A673 (cell line): ENCODE measurements around the gene TRAF1. TPM values are rescaled to one million over a fixed set of nuclear protein-coding genes. Genes with fewer than 3 reads are reported as not detected.

ENCODE experiments used
- BruUV-seq: library from RNA; stranded (reverse); fragments of 400-500 nt; replicated peaks from 2 replicates; lab custom pipeline; 2021; lab: Mats Ljungman, UMichigan
- CTCF ChIA-PET: fragments of 300-600 bp; sonication (Branson Sonifier 250); formaldehyde crosslinking; loops from one replicate; lab custom pipeline; 2022; ENCODE audit warnings: antibody characterized with exemption; lab: Charles Lee
- POLR2A ChIA-PET: fragments of 300-600 bp; sonication (Branson Sonifier 250); formaldehyde crosslinking; loops from one replicate; lab custom pipeline; 2022; ENCODE audit warnings: antibody characterized with exemption; ENCODE audit not compliant: low non-redundant PET; lab: Charles Lee
- DNase-seq: peaks from one replicate; pipeline ENCODE4 v3.0.0-alpha.2; 2015; ENCODE audit warnings: low spot score
- H3K27ac ChIP-seq: fragments of 200-600 bp; sonication (generic); 2 replicates; pipeline ENCODE4 v1.5.1; 2016; ENCODE audit warnings: mixed run types, low read depth, mild to moderate bottlenecking, mixed read lengths, antibody characterized with exemption, low read length; ENCODE audit not compliant: poor library complexity, severe bottlenecking
- H3K27me3 ChIP-seq: fragments of 200-600 bp; sonication (generic); replicated peaks from 2 replicates; pipeline ENCODE4 v1.6.1; 2017; ENCODE audit warnings: mixed run types, low read depth, mild to moderate bottlenecking, mixed read lengths, antibody characterized with exemption, low read length; ENCODE audit not compliant: insufficient read depth, poor library complexity
- H3K36me3 ChIP-seq: fragments of 200-600 bp; sonication (generic); 2 replicates; pipeline ENCODE4 v1.6.1; 2016; ENCODE audit warnings: mixed run types, mild to moderate bottlenecking, mixed read lengths, antibody characterized with exemption, low read length; ENCODE audit not compliant: insufficient read depth, poor library complexity, severe bottlenecking
- H3K4me1 ChIP-seq: fragments of 200-600 bp; sonication (generic); 2 replicates; pipeline ENCODE4 v1.6.1; 2017; ENCODE audit warnings: mixed run types, mild to moderate bottlenecking, mixed read lengths, antibody characterized with exemption, low read length; ENCODE audit not compliant: insufficient read depth, poor library complexity, severe bottlenecking
- H3K4me3 ChIP-seq: fragments of 200-600 bp; sonication (generic); 2 replicates; pipeline ENCODE4 v1.5.1; 2016; ENCODE audit warnings: low read depth, mixed run types, mild to moderate bottlenecking, mixed read lengths, low read length; ENCODE audit not compliant: poor library complexity, severe bottlenecking
- H3K9me3 ChIP-seq: fragments of 200-600 bp; sonication (generic); 2 replicates; pipeline ENCODE4 v1.6.1; 2016; ENCODE audit warnings: mixed run types, low read depth, mild to moderate bottlenecking, mixed read lengths, antibody characterized with exemption, low read length; ENCODE audit not compliant: poor library complexity, severe bottlenecking
- CTCF ChIP-seq: fragments of 300-800, 200-600 bp; sonication (generic); conservative IDR thresholded peaks from 2 replicates; pipeline ENCODE4 v1.5.1; 2017; ENCODE audit warnings: low read depth, mild to moderate bottlenecking, antibody characterized with exemption, low read length, moderate library complexity, mixed read lengths
- EZH2 ChIP-seq: fragments of 200-600 bp; sonication (generic); IDR thresholded peaks from 2 replicates; pipeline ENCODE4 v1.6.1; 2017; ENCODE audit warnings: borderline replicate concordance, low read depth, mild to moderate bottlenecking, mixed read lengths, antibody characterized with exemption, low read length; ENCODE audit not compliant: poor library complexity, severe bottlenecking
- intact Hi-C: fragments of 100-400 bp; cut with micrococcal nuclease; formaldehyde crosslinking; loops from one replicate; pipeline ENCODE4 v1.10.0; 2022; ENCODE audit not compliant: unreplicated experiment
- total RNA-seq: library from RNA; stranded (reverse); gene quantifications from 2 replicates; pipeline ENCODE4 v1.2.3, GENCODE V29; 2021

Gene TRAF1
- total RNA-seq, 1 experiment from 2014 or later, result 0.73 TPM

GRCh38 chr9:120946259-120946658, 19.7 kb upstream of the TRAF1 start:
- TF ChIP-seq CTCF (no peak), EZH2 (no peak)
- no peaks in the 10 kb centered on the region for H3K9me3 ChIP-seq
- peaks cover 27% of the 10 kb centered on the region for H3K4me1 ChIP-seq
- no TSS peak for BruUV-seq
- no peaks in the 10 kb centered on the region for H3K27me3 ChIP-seq
- intact Hi-C loops, result no loop called here
- H3K36me3 ChIP-seq, result no peaks in the 10 kb centered on the region
- ChIA-PET CTCF (no interaction called here), POLR2A (no interaction called here)
- no peak overlapping the region for H3K4me3 ChIP-seq
- no peak overlapping the region for H3K27ac ChIP-seq
- no peak for DNase-seq

- BruUV-seq, result no TSS peak
- H3K36me3 ChIP-seq, result no peaks in the 10 kb centered on the region
- POLR2A ChIA-PET, result no interaction called here
- intact Hi-C loops, result no loop called here
- TF ChIP-seq EZH2, result no peak
- no peak for TF ChIP-seq CTCF
- no peaks in the 10 kb centered on the region for H3K27me3 ChIP-seq
- no peaks in the 10 kb centered on the region for H3K9me3 ChIP-seq
- CTCF ChIA-PET, result no interaction called here
- no peak overlapping the region for H3K4me3 ChIP-seq
- peaks cover 18% of the 10 kb centered on the region for H3K4me1 ChIP-seq
- DNase-seq, result no peak
- H3K27ac ChIP-seq, result no peak overlapping the region
Observed at GRCh38 chr9:120944948-120945347, 18.4 kb upstream of the TRAF1 start.

GRCh38 chr9:120944434-120944843, 17.8 kb upstream of the TRAF1 start:
- intact Hi-C loops, result no loop called here
- H3K27ac ChIP-seq, result no peak overlapping the region
- no peak for DNase-seq
- TF ChIP-seq CTCF (no peak), EZH2 (no peak)
- H3K4me3 ChIP-seq, result no peak overlapping the region
- H3K36me3 ChIP-seq, result no peaks in the 10 kb centered on the region
- ChIA-PET POLR2A (no interaction called here), CTCF (no interaction called here)
- H3K27me3 ChIP-seq, result no peaks in the 10 kb centered on the region
- H3K4me1 ChIP-seq, result peaks cover 16% of the 10 kb centered on the region
- H3K9me3 ChIP-seq, result no peaks in the 10 kb centered on the region
- no TSS peak for BruUV-seq
